Activated CD4-positive, alpha-beta T cell treated with anti-CD3 and anti-CD28 coated beads, Interleukin-2, amount 10 ng/mL, durations not matched to agents 24 days and 14 days (primary cell): Measurements from ENCODE around the gene SLC6A6. TPM values are rescaled to one million over a fixed set of nuclear protein-coding genes. Genes with fewer than 3 reads are reported as not detected.
"Not testable (repeated sequence)": the region's sequence is repeated elsewhere in the genome, so short reads cannot be mapped to it uniquely, and the experiment has no call there.

Experiments
- DNase-seq: peaks from one replicate; pipeline ENCODE4 v3.0.0; 2022
- H3K27ac Mint-ChIP-seq: one replicate; pipeline ENCODE4 v1.8.0; 2022; ENCODE audit warnings: mild to moderate bottlenecking, mixed read lengths
- H3K27me3 Mint-ChIP-seq: one replicate; pipeline ENCODE4 v1.8.0; 2022; ENCODE audit warnings: mixed read lengths
- H3K36me3 Mint-ChIP-seq: one replicate; pipeline ENCODE4 v1.8.0; 2022; ENCODE audit warnings: low read depth, mild to moderate bottlenecking, mixed read lengths
- H3K4me1 Mint-ChIP-seq: one replicate; pipeline ENCODE4 v1.8.0; 2021; ENCODE audit warnings: mixed read lengths
- H3K4me3 Mint-ChIP-seq: one replicate; pipeline ENCODE4 v1.8.0; 2022; ENCODE audit warnings: mild to moderate bottlenecking, moderate library complexity, mixed read lengths
- H3K9me3 Mint-ChIP-seq: one replicate; pipeline ENCODE4 v1.8.0; 2021; ENCODE audit warnings: mixed read lengths
- intact Hi-C: fragments of 100-400 bp; cut with micrococcal nuclease; formaldehyde crosslinking; loops from one replicate; pipeline ENCODE4 v1.15.1; 2023
- total RNA-seq: library from RNA; stranded (reverse); gene quantifications from 2 replicates; pipeline ENCODE4 v1.2.3, GENCODE V29; 2022

Gene SLC6A6
- total RNA-seq, 1 donor from 2014 or later = 63.7 TPM

- Mint-ChIP-seq H3K27ac (no peak overlapping the region), H3K4me1 (peaks cover 17% of the 10 kb centered on the region), H3K36me3 (peaks cover 6% of the 10 kb centered on the region), H3K4me3 (no peak overlapping the region), H3K9me3 (no peaks in the 10 kb centered on the region), H3K27me3 (no peaks in the 10 kb centered on the region)
- no peak for DNase-seq
- intact Hi-C loops = no loop called here
These were observed 3.7 kb upstream of the SLC6A6 start for GRCh38 chr3:14398797-14399106.

- Mint-ChIP-seq H3K4me1 (peaks cover 46% of the 10 kb centered on the region), H3K27ac (peak overlapping the region; percentile 97), H3K4me3 (peak overlapping the region; percentile 99), H3K27me3 (no peaks in the 10 kb centered on the region), H3K9me3 (no peaks in the 10 kb centered on the region), H3K36me3 (peaks cover 8% of the 10 kb centered on the region)
- intact Hi-C loops = loop anchor here (1.0 to 10.0 kb wide), 7 partner anchors 9 to 543 kb away; partner anchors contain the start of genes LSM3, NR2C2, TMEM43 and XPC
- no peak for DNase-seq
These were observed 608 bp upstream of the SLC6A6 start for GRCh38 chr3:14401692-14402303.

GRCh38 chr3:14403619-14404155, 1.3 kb downstream of the SLC6A6 start:
- Mint-ChIP-seq H3K4me1 (peaks cover 41% of the 10 kb centered on the region), H3K4me3 (peak overlapping the region; percentile 99), H3K27ac (peak overlapping the region; percentile 93), H3K36me3 (peaks cover 13% of the 10 kb centered on the region), H3K9me3 (no peaks in the 10 kb centered on the region), H3K27me3 (no peaks in the 10 kb centered on the region)
- intact Hi-C loops = loop anchor here (10.0 kb wide), 2 partner anchors 229 to 541 kb away; partner anchors contain the start of genes LSM3, NR2C2 and XPC
- peak; percentile 65 for DNase-seq

GRCh38 chr3:14404186-14404585, 1.8 kb downstream of the SLC6A6 start:
- Mint-ChIP-seq H3K4me3 (peak overlapping the region; percentile 99), H3K36me3 (peaks cover 13% of the 10 kb centered on the region), H3K27me3 (no peaks in the 10 kb centered on the region), H3K9me3 (no peaks in the 10 kb centered on the region), H3K4me1 (peaks cover 42% of the 10 kb centered on the region), H3K27ac (peak overlapping the region; percentile 40)
- intact Hi-C loops = loop anchor here (10.0 kb wide), 2 partner anchors 229 to 541 kb away; partner anchors contain the start of genes LSM3, NR2C2 and XPC
- no peak for DNase-seq

- no peaks in the 10 kb centered on the region for H3K27me3 Mint-ChIP-seq
- no peaks in the 10 kb centered on the region for H3K9me3 Mint-ChIP-seq
- peak overlapping the region; percentile 40 for H3K27ac Mint-ChIP-seq
- peak overlapping the region; percentile 99 for H3K4me3 Mint-ChIP-seq
- intact Hi-C loops = loop anchor here (10.0 kb wide), 2 partner anchors 230 to 540 kb away; partner anchors contain the start of genes LSM3, NR2C2 and XPC
- H3K4me1 Mint-ChIP-seq = peaks cover 47% of the 10 kb centered on the region
- peaks cover 18% of the 10 kb centered on the region for H3K36me3 Mint-ChIP-seq
- DNase-seq = no peak
These were observed 2.4 kb downstream of the SLC6A6 start for GRCh38 chr3:14404631-14405359.

- H3K9me3 Mint-ChIP-seq = no peaks in the 10 kb centered on the region
- intact Hi-C loops = loop anchor here (10.0 kb wide), 2 partner anchors 231 to 539 kb away; partner anchors contain the start of genes LSM3, NR2C2 and XPC
- H3K27me3 Mint-ChIP-seq = no peaks in the 10 kb centered on the region
- no peak for DNase-seq
- peaks cover 23% of the 10 kb centered on the region for H3K36me3 Mint-ChIP-seq
- H3K4me1 Mint-ChIP-seq = peaks cover 53% of the 10 kb centered on the region
- H3K27ac Mint-ChIP-seq = peak overlapping the region; percentile 25
- peak overlapping the region; percentile 38 for H3K4me3 Mint-ChIP-seq
These were observed 3.2 kb downstream of the SLC6A6 start for GRCh38 chr3:14405360-14406238.

- H3K4me1 Mint-ChIP-seq = peaks cover 59% of the 10 kb centered on the region
- H3K27me3 Mint-ChIP-seq = no peaks in the 10 kb centered on the region
- no peak overlapping the region for H3K4me3 Mint-ChIP-seq
- peaks cover 30% of the 10 kb centered on the region for H3K36me3 Mint-ChIP-seq
- intact Hi-C loops = loop anchor here (10.0 kb wide), 2 partner anchors 232 to 538 kb away; partner anchors contain the start of genes LSM3, NR2C2 and XPC
- H3K9me3 Mint-ChIP-seq = no peaks in the 10 kb centered on the region
- no peak overlapping the region for H3K27ac Mint-ChIP-seq
- DNase-seq = no peak
These were observed 3.9 kb downstream of the SLC6A6 start for GRCh38 chr3:14406336-14406735.

GRCh38 chr3:14406766-14407165, 4.4 kb downstream of the SLC6A6 start:
- Mint-ChIP-seq H3K4me1 (peaks cover 60% of the 10 kb centered on the region), H3K27me3 (no peaks in the 10 kb centered on the region), H3K36me3 (peaks cover 34% of the 10 kb centered on the region), H3K27ac (no peak overlapping the region), H3K9me3 (no peaks in the 10 kb centered on the region), H3K4me3 (no peak overlapping the region)
- DNase-seq = no peak
- intact Hi-C loops = loop anchor here (10.0 kb wide), 2 partner anchors 232 to 538 kb away; partner anchors contain the start of genes LSM3, NR2C2 and XPC

GRCh38 chr3:14407203-14407602, 4.8 kb downstream of the SLC6A6 start:
- H3K36me3 Mint-ChIP-seq = peaks cover 36% of the 10 kb centered on the region

GRCh38 chr3:14409779-14410063, 7.3 kb downstream of the SLC6A6 start:
- H3K4me3 Mint-ChIP-seq, H3K27me3 Mint-ChIP-seq, DNase-seq, H3K9me3 Mint-ChIP-seq: not testable (repeated sequence)
- peaks cover 29% of the 10 kb centered on the region for H3K36me3 Mint-ChIP-seq
- H3K27ac Mint-ChIP-seq = peak overlapping the region; percentile 90
- intact Hi-C loops = loop anchor here (1.0 to 10.0 kb wide), 4 partner anchors 7 to 535 kb away; partner anchors contain the start of genes LSM3, NR2C2, SLC6A6 and XPC
- H3K4me1 Mint-ChIP-seq = peaks cover 47% of the 10 kb centered on the region

More at GRCh38 chr3:14407203-14407602, 4.8 kb downstream of the SLC6A6 start:
- intact Hi-C loops = loop anchor here (10.0 kb wide), 2 partner anchors 232 to 538 kb away; partner anchors contain the start of genes LSM3, NR2C2 and XPC
- Mint-ChIP-seq H3K27me3 (no peaks in the 10 kb centered on the region), H3K27ac (no peak overlapping the region), H3K4me1 (peaks cover 56% of the 10 kb centered on the region), H3K9me3 (no peaks in the 10 kb centered on the region), H3K4me3 (no peak overlapping the region)
- no peak for DNase-seq

- intact Hi-C loops = loop anchor here (1.0 kb wide), 2 partner anchors 8 to 22 kb away; partner anchors contain the start of gene SLC6A6
- Mint-ChIP-seq H3K4me3 (peak overlapping the region; percentile 59), H3K9me3 (no peaks in the 10 kb centered on the region), H3K4me1 (peaks cover 47% of the 10 kb centered on the region), H3K27ac (peak overlapping the region; percentile 90), H3K36me3 (peaks cover 33% of the 10 kb centered on the region), H3K27me3 (no peaks in the 10 kb centered on the region)
- DNase-seq = no peak
These were observed 7.7 kb downstream of the SLC6A6 start for GRCh38 chr3:14410106-14410502.

GRCh38 chr3:14410503-14411165, 8.2 kb downstream of the SLC6A6 start:
- peaks cover 44% of the 10 kb centered on the region for H3K4me1 Mint-ChIP-seq
- intact Hi-C loops = loop anchor here (1.0 kb wide), 2 partner anchors 8 to 22 kb away; partner anchors contain the start of gene SLC6A6
- H3K27me3 Mint-ChIP-seq = no peaks in the 10 kb centered on the region

GRCh38 chr3:14411166-14411526, 8.7 kb downstream of the SLC6A6 start:
- Mint-ChIP-seq H3K27me3 (no peaks in the 10 kb centered on the region), H3K36me3 (peaks cover 34% of the 10 kb centered on the region), H3K9me3 (no peaks in the 10 kb centered on the region), H3K4me1 (peaks cover 39% of the 10 kb centered on the region), H3K27ac (peak overlapping the region; percentile 90), H3K4me3 (no peak overlapping the region)
- intact Hi-C loops = no loop called here
- no peak for DNase-seq

More at GRCh38 chr3:14410503-14411165, 8.2 kb downstream of the SLC6A6 start:
- DNase-seq = peak; percentile 78
- H3K27ac Mint-ChIP-seq = peak overlapping the region; percentile 90
- peaks cover 33% of the 10 kb centered on the region for H3K36me3 Mint-ChIP-seq
- H3K4me3 Mint-ChIP-seq = peak overlapping the region; percentile 59
- no peaks in the 10 kb centered on the region for H3K9me3 Mint-ChIP-seq
